Measurements from ENCODE around the gene CD8B.

CD8B gene

GRCh38 chr2:86822668-86823345, 38.9 kb downstream of the CD8B start:
- H3K4me1 Mint-ChIP-seq (ENCODE audit: low read depth): peaks cover 96% of the 10 kb centered on the region
- H3K9me3 Mint-ChIP-seq: no peaks in the 10 kb centered on the region
- H3K4me3 Mint-ChIP-seq: peak overlapping the region; percentile 46
- peak overlapping the region; percentile 78 for H3K27ac Mint-ChIP-seq
- H3K27me3 Mint-ChIP-seq: no peaks in the 10 kb centered on the region
- no peaks in the 10 kb centered on the region for H3K36me3 Mint-ChIP-seq (ENCODE audit: low read depth)

DNA sequence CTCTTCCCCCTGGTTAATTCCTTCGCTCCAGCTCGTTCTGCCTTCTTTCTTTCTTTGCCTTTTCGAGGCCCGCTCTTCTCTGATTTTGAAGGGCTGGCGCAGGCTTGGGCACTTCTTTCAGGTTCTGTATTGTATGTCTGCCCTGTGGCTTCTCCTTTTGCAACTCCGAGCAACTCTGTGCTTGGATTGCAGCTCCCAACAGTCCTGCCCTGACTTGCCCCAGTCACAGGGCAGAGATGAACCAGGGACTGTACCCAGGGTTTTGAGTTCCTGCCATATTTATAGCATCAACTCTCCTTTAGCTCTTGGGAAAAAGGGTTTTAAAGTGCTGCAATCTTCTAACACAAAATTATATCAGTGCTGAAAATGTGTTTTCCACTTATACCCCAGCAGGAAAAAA, 39.8 kb downstream of the CD8B start:
- peaks cover 93% of the 10 kb centered on the region for H3K4me1 Mint-ChIP-seq (ENCODE audit: low read depth)

DNA sequence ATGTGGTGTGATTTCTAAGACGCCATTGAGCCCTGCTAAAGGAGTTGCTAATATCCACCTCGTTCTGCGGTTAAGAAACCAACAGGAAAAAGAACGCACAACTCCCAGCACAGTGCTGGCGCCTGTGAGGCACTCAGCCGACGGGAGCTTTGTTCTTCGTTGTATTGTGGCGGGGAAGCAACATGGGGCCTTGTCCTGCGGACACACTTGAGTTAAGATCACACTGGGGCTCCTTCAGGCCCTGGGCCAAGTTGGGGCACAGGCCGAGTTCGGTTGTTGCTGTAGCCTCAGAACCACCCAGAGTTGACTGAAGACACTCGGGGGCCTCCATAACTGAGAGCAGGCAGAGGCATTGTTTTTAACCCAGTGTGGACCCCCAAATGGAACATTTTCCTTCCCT, 40.4 kb downstream of the CD8B start:
- Mint-ChIP-seq H3K36me3 (ENCODE audit: low read depth) (no peaks in the 10 kb centered on the region), H3K9me3 (no peaks in the 10 kb centered on the region), H3K27me3 (no peaks in the 10 kb centered on the region), H3K4me3 (peak overlapping the region; percentile 82), H3K4me1 (ENCODE audit: low read depth) (peaks cover 93% of the 10 kb centered on the region), H3K27ac (peak overlapping the region; percentile 96)

More for the DNA sequence above, 39.8 kb downstream of the CD8B start:
- Mint-ChIP-seq H3K4me3 (peak overlapping the region; percentile 82), H3K36me3 (ENCODE audit: low read depth) (no peaks in the 10 kb centered on the region), H3K27ac (peak overlapping the region; percentile 96), H3K27me3 (no peaks in the 10 kb centered on the region), H3K9me3 (no peaks in the 10 kb centered on the region)

- H3K4me3 Mint-ChIP-seq: peak overlapping the region; percentile 14
- no peaks in the 10 kb centered on the region for H3K9me3 Mint-ChIP-seq
- H3K36me3 Mint-ChIP-seq (ENCODE audit: low read depth): peaks cover 2% of the 10 kb centered on the region
- no peaks in the 10 kb centered on the region for H3K27me3 Mint-ChIP-seq
- H3K27ac Mint-ChIP-seq: no peak overlapping the region
- peaks cover 93% of the 10 kb centered on the region for H3K4me1 Mint-ChIP-seq (ENCODE audit: low read depth)
Measured at GRCh38 chr2:86818957-86819356, 42.7 kb downstream of the CD8B start.

DNA sequence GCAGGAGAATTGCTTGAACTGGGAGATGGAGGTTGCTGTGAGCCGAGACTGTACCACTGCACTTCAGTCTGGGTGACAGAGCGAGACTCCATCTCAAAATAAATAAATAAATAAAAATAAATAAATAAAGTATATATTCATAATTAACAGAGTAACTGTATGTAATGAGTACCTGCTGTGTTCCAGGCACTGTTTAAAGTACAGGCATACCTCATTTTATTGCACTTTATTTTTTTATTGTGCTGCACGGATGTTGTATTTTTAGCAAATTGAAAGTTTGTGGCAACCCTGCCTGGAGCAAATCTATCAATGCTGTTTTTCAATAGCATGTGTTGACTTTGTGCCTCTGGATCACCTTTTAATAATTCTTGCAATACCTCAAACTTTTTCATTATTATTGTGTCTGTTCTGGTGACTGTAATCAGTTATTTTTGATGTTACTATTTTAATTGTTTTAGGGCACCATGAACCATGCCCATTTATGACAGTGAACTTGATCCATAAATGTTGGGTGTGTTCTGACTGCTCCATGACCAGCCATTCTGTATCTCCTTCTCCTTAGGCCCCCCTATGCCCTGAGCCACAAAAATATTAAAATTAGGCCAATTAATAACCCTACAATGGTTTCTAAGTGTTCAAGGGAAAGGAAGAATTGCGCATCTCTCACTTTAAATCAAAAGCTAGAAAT, 43.4 kb downstream of the CD8B start:
- H3K4me3 Mint-ChIP-seq: peak overlapping the region; percentile 14
- H3K27ac Mint-ChIP-seq: peak overlapping the region; percentile 0

GRCh38 chr2:86815611-86816010, 46.1 kb downstream of the CD8B start:
- no peaks in the 10 kb centered on the region for H3K27me3 Mint-ChIP-seq
- peak overlapping the region; percentile 12 for H3K4me3 Mint-ChIP-seq
- H3K4me1 Mint-ChIP-seq (ENCODE audit: low read depth): peaks cover 89% of the 10 kb centered on the region
- peaks cover 9% of the 10 kb centered on the region for H3K36me3 Mint-ChIP-seq (ENCODE audit: low read depth)
- no peaks in the 10 kb centered on the region for H3K9me3 Mint-ChIP-seq
- H3K27ac Mint-ChIP-seq: peak overlapping the region; percentile 83

More for the DNA sequence above, 43.4 kb downstream of the CD8B start:
- Mint-ChIP-seq H3K36me3 (ENCODE audit: low read depth) (peaks cover 8% of the 10 kb centered on the region), H3K27me3 (no peaks in the 10 kb centered on the region), H3K9me3 (no peaks in the 10 kb centered on the region), H3K4me1 (ENCODE audit: low read depth) (peaks cover 93% of the 10 kb centered on the region)

- peak overlapping the region; percentile 93 for H3K27ac Mint-ChIP-seq
Measured at GRCh38 chr2:86809481-86810121, 52.1 kb downstream of the CD8B start.

DNA sequence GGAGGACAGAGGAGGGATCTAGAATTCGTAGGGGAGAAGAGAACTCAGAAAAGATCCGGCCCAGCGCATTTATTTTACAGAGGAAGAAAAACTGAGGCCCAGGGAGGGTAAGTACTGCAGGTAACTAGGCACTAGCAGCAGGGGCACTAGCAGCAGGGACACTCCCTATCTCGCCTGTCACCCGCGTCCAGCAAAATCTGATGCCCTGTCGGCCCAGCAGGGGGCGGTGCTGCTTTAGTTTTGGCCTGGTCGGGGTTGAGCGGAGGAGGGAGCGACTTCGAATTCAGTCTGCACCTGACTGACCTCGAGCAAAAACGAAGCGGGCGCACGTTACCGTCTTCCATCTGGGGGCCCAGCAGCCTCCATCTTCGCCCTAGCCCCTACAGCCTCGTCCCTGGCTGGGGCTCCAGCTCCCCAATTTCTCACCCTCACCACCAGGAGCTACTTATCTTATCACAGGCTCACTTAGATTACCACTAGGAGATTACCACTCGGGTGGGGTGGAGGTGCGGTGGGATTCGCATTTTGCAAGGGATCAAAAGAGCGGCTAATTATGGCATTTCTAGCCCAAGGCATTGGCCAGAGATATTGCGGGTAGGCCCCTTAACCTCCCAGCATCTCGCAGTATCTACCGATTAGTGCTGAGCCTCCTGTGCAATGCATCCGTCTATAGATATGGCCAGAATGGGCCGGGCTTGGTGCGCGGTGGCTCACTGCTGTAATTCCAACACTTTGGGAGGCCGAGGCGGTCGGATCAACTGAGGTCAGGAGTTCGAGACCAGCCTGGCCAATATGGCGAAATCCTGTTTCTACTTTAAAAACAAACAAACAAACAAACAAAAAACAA, 53.1 kb downstream of the CD8B start:
- Mint-ChIP-seq H3K36me3 (ENCODE audit: low read depth) (peaks cover 6% of the 10 kb centered on the region), H3K4me1 (ENCODE audit: low read depth) (peaks cover 79% of the 10 kb centered on the region), H3K4me3 (peak overlapping the region; percentile 95), H3K27ac (peak overlapping the region; percentile 90), H3K27me3 (peaks cover 3% of the 10 kb centered on the region), H3K9me3 (no peaks in the 10 kb centered on the region)

More at GRCh38 chr2:86809481-86810121, 52.1 kb downstream of the CD8B start:
- peaks cover 82% of the 10 kb centered on the region for H3K4me1 Mint-ChIP-seq (ENCODE audit: low read depth)
- H3K9me3 Mint-ChIP-seq: no peaks in the 10 kb centered on the region
- H3K36me3 Mint-ChIP-seq (ENCODE audit: low read depth): peaks cover 12% of the 10 kb centered on the region
- peak overlapping the region; percentile 95 for H3K4me3 Mint-ChIP-seq
- peaks cover 3% of the 10 kb centered on the region for H3K27me3 Mint-ChIP-seq

DNA sequence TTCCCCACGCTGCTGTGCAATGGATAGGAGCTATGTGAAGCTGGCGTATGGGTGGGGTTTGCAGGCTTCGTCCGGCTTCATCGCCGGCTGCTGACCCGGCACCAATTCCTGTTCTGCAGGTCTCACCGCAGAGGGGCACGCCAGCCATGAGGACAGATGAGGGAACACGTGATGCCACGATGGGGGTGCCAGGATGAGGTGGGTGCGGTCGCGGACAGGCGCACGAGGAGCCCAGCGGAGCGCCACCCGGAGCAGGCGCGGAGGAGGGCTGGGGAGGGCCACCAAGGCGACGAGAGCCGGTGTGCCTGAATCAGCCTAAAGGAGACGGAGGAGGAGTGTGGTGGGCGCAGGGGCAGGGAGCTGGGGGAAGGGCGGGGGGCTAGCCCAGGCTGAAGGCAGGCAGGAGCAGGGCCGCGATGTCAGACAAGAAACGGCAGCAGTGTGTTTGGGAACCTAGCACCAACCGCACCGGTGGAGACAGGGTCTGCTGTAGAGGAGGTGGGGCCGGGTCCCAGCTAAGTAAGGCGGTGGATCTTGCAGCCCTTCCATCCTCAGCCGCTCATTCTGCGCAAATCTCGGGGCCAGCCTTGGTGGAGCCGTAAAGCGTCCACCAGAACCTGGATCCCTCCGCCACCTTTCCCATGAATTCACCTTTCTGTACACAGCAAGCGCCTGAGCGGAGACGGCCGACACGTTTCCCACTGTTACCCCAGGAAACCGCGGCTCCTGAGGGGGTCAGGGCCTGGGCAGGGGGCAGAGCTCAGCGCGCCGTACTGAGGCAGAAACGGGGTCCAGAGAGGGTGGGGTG, 54.0 kb downstream of the CD8B start:
- Mint-ChIP-seq H3K36me3 (ENCODE audit: low read depth) (peaks cover 4% of the 10 kb centered on the region), H3K9me3 (no peaks in the 10 kb centered on the region), H3K4me1 (ENCODE audit: low read depth) (peaks cover 71% of the 10 kb centered on the region), H3K27me3 (peaks cover 3% of the 10 kb centered on the region), H3K4me3 (peak overlapping the region; percentile 95), H3K27ac (peak overlapping the region; percentile 90)

DNA sequence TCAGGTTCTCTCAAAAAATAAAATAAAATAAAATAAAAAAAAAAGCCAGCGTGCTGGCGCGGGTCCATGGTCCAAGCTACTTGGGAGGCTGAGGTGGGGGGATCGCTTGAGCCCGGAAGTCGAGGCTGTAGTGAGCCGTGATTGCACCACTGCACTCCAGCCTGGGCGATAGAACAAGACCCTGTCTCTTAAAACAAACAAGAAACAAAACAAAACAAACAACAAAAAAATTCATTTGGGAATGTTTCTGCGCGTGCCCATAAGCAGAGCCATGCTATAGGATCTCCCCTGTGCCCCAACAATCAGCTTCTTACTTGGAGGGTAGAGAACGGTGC, 54.6 kb downstream of the CD8B start:
- no peaks in the 10 kb centered on the region for H3K9me3 Mint-ChIP-seq
- peaks cover 65% of the 10 kb centered on the region for H3K4me1 Mint-ChIP-seq (ENCODE audit: low read depth)
- peaks cover 3% of the 10 kb centered on the region for H3K27me3 Mint-ChIP-seq
- H3K36me3 Mint-ChIP-seq (ENCODE audit: low read depth): peaks cover 4% of the 10 kb centered on the region
- peak overlapping the region; percentile 90 for H3K27ac Mint-ChIP-seq
- peak overlapping the region; percentile 95 for H3K4me3 Mint-ChIP-seq

DNA sequence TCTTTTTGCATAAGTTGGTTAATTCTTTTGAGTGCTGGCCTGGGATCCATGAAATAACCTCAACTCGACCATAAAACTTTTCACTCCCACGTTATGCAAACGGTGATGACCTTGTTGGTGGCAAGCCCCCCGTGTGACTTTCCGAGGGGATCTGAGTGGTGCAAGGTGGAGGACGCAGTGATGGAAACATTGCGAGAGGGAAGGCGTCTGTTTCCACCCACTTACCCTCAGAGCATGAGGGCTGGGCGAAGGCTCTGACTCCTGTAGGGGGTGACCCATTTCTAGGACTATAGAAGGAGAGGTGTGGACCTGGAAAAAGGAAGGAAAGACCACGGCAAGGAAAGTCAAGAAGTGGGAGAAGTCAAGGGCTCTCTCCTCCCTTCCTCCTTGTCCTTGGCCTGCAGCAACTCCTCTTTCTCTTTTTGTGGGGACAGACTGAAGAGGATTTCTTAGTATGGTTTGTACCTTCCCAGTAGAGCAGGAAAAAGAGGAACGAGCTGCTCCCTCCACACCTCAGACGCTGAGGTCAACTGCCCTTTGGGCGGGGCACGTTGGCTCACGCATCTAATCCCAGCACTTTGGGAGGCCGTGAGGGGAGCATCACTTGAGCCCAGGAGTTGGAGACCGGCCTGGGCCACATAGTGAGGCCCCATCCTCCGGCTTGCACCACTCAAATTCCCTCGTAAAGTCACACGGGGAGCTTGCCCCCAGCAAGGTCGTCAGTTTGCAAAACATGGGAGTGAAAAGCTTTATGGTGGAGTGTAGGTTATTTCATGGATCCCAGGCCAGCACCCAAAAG, 55.4 kb downstream of the CD8B start:
- Mint-ChIP-seq H3K27ac (peak overlapping the region; percentile 90), H3K27me3 (peaks cover 3% of the 10 kb centered on the region), H3K4me1 (ENCODE audit: low read depth) (peaks cover 56% of the 10 kb centered on the region), H3K9me3 (no peaks in the 10 kb centered on the region), H3K4me3 (peak overlapping the region; percentile 95), H3K36me3 (ENCODE audit: low read depth) (peaks cover 4% of the 10 kb centered on the region)

GRCh38 chr2:86800856-86801567, 60.7 kb downstream of the CD8B start:
- Mint-ChIP-seq H3K36me3 (ENCODE audit: low read depth) (peaks cover 27% of the 10 kb centered on the region), H3K4me3 (no peak overlapping the region), H3K4me1 (ENCODE audit: low read depth) (peaks cover 21% of the 10 kb centered on the region), H3K27me3 (no peaks in the 10 kb centered on the region), H3K9me3 (peaks cover 14% of the 10 kb centered on the region), H3K27ac (no peak overlapping the region)

DNA sequence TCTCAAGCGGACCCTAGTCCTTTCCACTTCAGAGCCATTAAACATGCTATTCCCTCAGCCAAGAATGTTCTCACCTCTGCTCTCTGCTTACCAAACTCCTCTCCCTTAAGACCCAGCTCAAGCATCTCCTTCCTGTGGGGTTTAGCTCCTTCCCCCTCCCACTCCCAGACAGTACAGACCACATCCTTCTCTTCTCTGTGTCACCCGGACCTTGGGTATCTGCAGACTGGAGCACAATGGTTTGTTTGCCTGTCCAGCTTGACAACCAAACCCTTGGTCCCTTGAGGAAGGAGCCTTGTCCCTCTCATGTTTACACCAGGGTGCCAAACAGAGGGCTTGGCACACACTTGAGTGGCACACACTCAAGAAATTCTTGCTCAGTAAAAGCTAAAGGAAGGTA, 66.8 kb downstream of the CD8B start:
- peaks cover 49% of the 10 kb centered on the region for H3K4me1 Mint-ChIP-seq (ENCODE audit: low read depth)
- peak overlapping the region; percentile 77 for H3K27ac Mint-ChIP-seq
- H3K9me3 Mint-ChIP-seq: peaks cover 25% of the 10 kb centered on the region
- no peaks in the 10 kb centered on the region for H3K27me3 Mint-ChIP-seq
- H3K36me3 Mint-ChIP-seq (ENCODE audit: low read depth): peaks cover 41% of the 10 kb centered on the region
- H3K4me3 Mint-ChIP-seq: peak overlapping the region; percentile 64
